ENCODE data around the gene STX8. TPM values are rescaled to one million over a fixed set of nuclear protein-coding genes. Genes with fewer than 3 reads are reported as not detected.

The STX8 gene
- total and polyA plus RNA-seq, 2 donors, result 68.4 to 101 TPM

DNA sequence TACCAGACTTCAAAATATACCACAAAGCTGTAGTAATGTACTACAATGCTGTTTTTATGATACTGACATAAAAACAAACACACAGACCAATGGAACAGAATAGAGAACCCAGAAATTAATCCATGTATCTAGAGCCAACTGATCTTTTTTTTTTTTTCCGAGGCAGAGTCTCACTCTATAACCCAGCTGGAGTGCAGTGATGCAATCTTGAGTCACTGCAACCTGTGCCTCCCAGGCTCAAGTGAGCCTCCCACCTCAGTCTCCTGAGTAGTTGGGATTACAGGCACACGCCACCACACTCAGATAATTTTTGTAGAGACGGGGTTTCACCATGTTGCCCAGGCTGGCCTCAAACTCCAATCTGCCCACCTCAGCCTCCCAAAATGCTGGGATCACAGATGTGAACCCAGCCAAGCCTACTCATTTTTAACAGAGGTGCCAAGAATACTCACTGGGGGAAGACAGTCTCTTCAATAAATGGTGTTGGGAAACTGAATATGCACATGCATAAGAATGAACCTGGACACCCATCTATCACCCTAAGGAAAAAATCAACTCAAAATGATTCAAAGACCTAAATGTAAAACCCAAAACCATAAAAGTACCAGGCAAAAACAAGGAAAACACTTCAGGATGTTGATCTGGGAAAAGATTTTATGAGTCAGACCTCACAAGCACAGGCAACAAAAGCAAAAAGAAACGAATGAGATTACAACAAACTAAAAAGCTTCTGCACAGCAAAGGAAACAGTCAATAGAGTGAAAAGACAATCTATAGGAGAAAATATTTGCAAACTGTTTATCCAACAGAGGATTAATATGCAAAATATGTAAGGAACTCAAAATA, 63.1 kb downstream of the STX8 start:
- DNase-seq (ENCODE audit: extremely low spot score), result no peak
- WGBS, result 72% methylated on average over 4 of the region's 4 CpGs
- H3K4me1 ChIP-seq (ENCODE audit: insufficient read depth), result no peaks in the 10 kb centered on the region
- no peak overlapping the region for H3K27ac ChIP-seq (ENCODE audit: low read depth)
- no peaks in the 10 kb centered on the region for H3K36me3 ChIP-seq (ENCODE audit: insufficient read depth)
- H3K4me3 ChIP-seq (ENCODE audit: low read depth, low read length), result no peak overlapping the region

DNA sequence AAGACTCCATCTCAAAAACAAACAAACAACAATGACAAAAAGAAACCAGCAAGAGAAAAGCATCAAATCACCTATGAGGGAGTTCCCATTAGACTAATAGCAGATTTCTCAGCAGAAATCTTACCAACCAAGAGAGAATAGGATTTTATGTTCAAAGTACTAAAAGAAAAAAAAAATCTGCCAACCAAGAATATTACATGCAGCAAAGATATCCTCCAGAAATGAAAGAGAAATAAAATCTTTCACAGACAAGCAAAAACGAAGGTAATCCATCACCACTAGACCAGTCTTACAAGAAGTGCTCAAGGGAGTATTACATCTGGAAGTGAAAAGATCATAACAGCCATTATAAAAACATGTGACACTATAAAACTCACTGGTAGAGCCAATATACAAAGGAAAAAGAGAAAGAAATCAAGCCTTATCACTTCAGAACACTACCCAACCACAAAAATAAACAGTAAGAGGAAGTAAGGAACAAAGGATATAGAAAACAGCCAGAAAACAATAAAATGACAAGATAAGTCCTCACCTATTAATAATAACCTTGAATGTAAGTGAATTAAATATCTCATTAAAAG, 66.3 kb downstream of the STX8 start:
- no peak overlapping the region for H3K4me3 ChIP-seq (ENCODE audit: low read depth, low read length)
- no peak overlapping the region for H3K27ac ChIP-seq (ENCODE audit: low read depth)
- 91% methylated on average over 1 of the region's 1 CpG for WGBS
- DNase-seq (ENCODE audit: extremely low spot score), result no peak
- no peaks in the 10 kb centered on the region for H3K36me3 ChIP-seq (ENCODE audit: insufficient read depth)
- H3K4me1 ChIP-seq (ENCODE audit: insufficient read depth), result no peaks in the 10 kb centered on the region

DNA sequence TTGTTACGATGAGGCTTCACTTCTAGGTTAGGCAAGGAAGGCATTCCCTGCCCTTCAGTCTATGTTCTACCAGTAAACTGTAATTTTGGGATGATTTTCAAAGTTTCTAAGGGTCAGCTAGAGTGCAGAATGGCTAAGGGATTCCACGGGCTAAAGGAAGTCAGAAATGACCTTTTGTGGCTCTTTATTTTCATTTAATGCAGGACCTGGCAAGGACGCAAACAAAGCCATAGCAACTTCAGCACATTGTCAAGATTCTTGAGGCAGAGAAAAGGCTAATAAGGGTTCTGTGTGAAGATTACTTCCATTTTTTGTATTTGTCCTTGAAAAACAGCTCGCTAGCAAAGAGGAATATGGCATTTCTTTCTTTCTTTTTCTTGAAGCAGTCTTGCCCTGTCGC, 76.6 kb downstream of the STX8 start:
- no peak overlapping the region for H3K27ac ChIP-seq (ENCODE audit: low read depth)
- DNase-seq (ENCODE audit: extremely low spot score), result no peak
- no peaks in the 10 kb centered on the region for H3K4me1 ChIP-seq (ENCODE audit: insufficient read depth)
- no peak overlapping the region for H3K4me3 ChIP-seq (ENCODE audit: low read depth, low read length)
- no peaks in the 10 kb centered on the region for H3K36me3 ChIP-seq (ENCODE audit: insufficient read depth)
- 91% methylated on average over 5 of the region's 5 CpGs for WGBS

DNA sequence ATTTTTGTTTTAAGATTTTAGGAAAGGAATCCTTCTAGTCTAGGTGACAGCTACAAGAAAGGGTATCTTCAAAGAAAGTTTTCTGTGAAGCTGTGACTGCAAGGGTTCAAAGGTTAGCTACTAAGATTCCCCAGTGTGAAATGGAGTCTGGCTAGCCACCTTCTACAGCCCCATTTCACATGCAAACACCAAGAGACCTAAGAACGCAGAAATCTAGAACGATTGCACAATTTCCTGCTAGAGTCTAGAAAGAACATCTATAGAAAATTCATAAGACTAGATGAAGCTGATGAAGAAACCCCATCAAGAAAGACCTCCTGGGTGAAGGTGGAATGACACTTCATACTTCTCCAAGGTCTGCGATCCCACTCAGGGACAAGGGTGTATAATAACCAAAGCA, 77.1 kb downstream of the STX8 start:
- H3K36me3 ChIP-seq (ENCODE audit: insufficient read depth), result no peaks in the 10 kb centered on the region
- no peak overlapping the region for H3K27ac ChIP-seq (ENCODE audit: low read depth)
- no peaks in the 10 kb centered on the region for H3K4me1 ChIP-seq (ENCODE audit: insufficient read depth)
- no peak for DNase-seq (ENCODE audit: extremely low spot score)
- 80% methylated on average over 3 of the region's 3 CpGs for WGBS
- H3K4me3 ChIP-seq (ENCODE audit: low read depth, low read length), result no peak overlapping the region

DNA sequence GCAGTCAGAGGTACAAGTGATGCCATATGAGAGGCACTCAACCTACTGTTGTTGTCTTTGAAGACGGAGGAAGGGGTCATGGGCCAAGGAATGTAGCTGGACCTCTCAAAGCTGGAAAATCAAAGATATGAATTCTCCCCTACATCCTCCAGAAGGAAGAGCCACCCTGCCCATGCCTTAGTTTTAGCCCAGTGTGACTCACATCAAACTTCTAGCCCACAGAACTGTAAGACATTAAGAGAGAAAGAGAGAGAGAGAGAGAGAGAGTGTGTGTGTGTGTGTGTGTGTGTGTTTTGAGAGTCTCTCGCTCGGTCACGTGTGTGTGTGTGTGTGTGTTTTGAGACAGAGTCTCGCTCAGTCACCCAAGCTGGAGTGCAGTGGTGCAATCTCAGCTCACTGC, 87.1 kb downstream of the STX8 start:
- 96% methylated on average over 5 of the region's 5 CpGs for WGBS
- H3K4me1 ChIP-seq (ENCODE audit: insufficient read depth), result no peaks in the 10 kb centered on the region
- DNase-seq (ENCODE audit: extremely low spot score), result no peak
- no peak overlapping the region for H3K27ac ChIP-seq (ENCODE audit: low read depth)
- no peak overlapping the region for H3K4me3 ChIP-seq (ENCODE audit: low read depth, low read length)
- H3K36me3 ChIP-seq (ENCODE audit: insufficient read depth), result no peaks in the 10 kb centered on the region

DNA sequence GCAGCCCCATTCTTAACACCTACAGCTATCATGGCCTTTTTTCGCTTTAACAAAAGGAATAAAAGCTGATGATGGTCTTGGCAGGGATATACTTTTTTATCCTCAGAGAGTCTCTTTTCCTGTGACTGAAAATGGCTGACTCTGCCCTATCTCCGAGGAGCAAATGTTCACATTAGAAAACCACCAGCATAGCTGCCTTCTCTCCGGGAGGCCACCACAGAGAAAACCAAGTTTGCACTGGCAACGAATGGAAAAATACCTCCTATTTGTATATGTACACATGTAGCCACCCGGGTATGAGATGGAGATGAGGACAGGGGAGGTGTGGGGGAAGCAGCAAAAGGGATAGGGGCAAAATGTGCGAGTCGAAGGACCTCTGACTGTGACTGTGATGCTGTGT, 88.2 kb downstream of the STX8 start:
- Histone ChIP-seq H3K36me3 (ENCODE audit: insufficient read depth) (no peaks in the 10 kb centered on the region), H3K4me3 (ENCODE audit: low read depth, low read length) (no peak overlapping the region), H3K27ac (ENCODE audit: low read depth) (no peak overlapping the region), H3K4me1 (ENCODE audit: insufficient read depth) (no peaks in the 10 kb centered on the region)
- WGBS, result 87% methylated on average over 7 of the region's 7 CpGs
- DNase-seq (ENCODE audit: extremely low spot score), result no peak

DNA sequence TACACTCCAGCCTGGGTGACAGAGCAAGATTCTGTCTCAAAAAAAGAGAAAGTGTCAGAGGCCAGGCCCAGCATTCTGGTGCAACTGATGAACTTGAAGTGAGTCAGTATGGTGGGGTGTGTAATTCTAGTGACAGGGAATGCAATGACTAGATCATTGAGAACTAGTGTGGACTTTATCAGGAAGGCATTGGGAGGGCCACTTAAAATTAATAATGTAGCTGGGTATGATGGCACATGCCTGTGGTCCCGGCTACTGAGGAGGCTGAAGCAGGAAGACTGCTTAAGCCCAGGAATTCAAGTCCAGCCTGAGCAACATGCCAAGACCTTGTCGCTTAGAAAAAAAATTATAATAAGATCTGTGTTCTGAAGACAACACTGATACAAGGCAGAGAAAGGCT, 90.8 kb downstream of the STX8 start:
- no peak overlapping the region for H3K27ac ChIP-seq (ENCODE audit: low read depth)
- H3K36me3 ChIP-seq (ENCODE audit: insufficient read depth), result no peaks in the 10 kb centered on the region
- H3K4me3 ChIP-seq (ENCODE audit: low read depth, low read length), result no peak overlapping the region
- DNase-seq (ENCODE audit: extremely low spot score), result no peak
- 78% methylated on average over 2 of the region's 2 CpGs for WGBS
- H3K4me1 ChIP-seq (ENCODE audit: insufficient read depth), result no peaks in the 10 kb centered on the region

DNA sequence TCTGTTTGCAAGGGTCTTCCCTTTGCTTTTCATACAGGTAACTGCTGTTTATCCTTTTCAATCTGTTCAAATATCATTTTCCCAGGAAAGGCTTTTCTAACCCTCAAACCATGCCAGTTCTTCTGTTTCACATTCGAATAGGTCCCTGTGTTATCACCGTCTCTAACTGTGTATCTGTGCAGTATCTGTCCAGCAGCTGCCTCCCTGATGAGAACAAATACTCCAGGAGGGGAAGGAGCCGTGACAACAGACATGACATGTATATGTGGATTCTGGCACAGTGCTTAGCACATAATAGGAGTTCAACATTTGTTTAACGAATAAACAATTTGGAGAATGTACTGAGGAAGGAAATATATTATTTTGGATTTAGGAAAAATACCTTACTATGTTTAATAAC, 95.7 kb downstream of the STX8 start:
- no peak overlapping the region for H3K27ac ChIP-seq (ENCODE audit: low read depth)
- no peaks in the 10 kb centered on the region for H3K4me1 ChIP-seq (ENCODE audit: insufficient read depth)
- H3K36me3 ChIP-seq (ENCODE audit: insufficient read depth), result no peaks in the 10 kb centered on the region
- DNase-seq (ENCODE audit: extremely low spot score), result no peak
- 52% methylated on average over 4 of the region's 4 CpGs for WGBS
- no peak overlapping the region for H3K4me3 ChIP-seq (ENCODE audit: low read depth, low read length)

DNA sequence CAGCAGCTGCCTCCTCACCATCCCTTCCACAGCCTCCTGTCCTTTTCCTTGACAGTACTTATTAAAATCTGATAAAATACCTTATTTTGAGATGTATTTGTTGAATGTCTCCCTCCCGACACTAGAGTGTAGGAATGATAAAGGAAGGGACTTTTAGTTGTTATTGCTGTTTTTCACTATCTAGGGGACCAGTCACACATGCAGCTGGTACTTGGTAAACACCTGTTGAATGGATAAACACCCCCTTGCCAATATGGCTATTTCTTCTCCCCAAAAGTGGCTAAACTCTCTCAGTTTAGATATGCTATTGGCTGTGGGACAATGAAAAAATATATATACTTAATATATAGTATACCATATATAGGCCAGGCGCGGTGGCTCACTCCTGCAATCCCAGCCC, 96.7 kb downstream of the STX8 start:
- Histone ChIP-seq H3K36me3 (ENCODE audit: insufficient read depth) (no peaks in the 10 kb centered on the region), H3K4me1 (ENCODE audit: insufficient read depth) (no peaks in the 10 kb centered on the region), H3K4me3 (ENCODE audit: low read depth, low read length) (no peak overlapping the region), H3K27ac (ENCODE audit: low read depth) (no peak overlapping the region)
- whole genome bisulfite sequencing, result 97% methylated on average over 3 of the region's 3 CpGs
- DNase-seq (ENCODE audit: extremely low spot score), result no peak

DNA sequence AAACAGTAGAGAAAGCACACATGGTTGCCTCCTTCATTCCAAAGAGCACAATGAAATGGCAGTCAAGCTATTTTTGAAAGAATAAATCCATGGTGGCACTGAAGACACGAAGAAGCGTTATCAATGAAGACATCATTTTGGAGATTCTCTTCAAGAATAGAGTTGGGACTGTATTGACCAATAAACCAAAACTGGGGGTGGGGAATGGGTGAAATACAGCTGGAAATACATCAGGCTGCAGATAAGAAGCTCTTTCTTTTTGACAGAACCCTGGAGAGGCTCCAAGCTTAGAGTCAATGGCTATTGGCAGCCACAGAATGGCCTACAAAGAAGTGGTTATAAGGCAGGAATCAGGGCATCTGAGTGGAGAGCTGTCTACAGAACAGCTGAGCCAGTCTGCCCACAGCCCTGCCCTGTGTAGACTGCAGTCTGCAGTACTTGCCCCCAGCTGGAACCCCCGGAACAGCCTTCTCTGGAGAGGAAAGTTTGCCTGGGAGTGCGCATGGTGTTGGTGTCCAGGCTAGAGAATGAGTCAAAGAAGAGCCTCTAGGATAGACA, 100.4 kb downstream of the STX8 start:
- no peak for DNase-seq (ENCODE audit: extremely low spot score)

DNA sequence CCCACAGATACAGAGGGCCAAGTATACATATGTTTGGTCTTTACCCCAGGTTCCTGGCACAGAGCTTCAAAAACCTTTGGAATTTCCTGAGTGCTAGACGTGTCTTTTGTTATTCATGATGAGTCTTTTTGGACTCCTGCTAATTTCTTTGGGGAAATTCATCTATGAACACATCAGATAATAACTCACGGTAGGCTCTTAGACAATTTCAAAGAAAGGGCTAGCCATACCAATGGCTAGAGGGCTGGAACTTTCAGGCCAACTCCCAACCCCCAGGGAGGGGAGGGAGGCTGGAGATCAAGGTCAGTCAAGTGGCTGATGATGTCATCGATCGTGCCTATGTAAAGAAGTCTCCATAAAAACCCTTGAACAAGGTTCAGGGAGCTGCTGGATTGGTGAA, 101.9 kb downstream of the STX8 start:
- Histone ChIP-seq H3K4me3 (ENCODE audit: low read depth, low read length) (no peak overlapping the region), H3K36me3 (ENCODE audit: insufficient read depth) (no peaks in the 10 kb centered on the region), H3K4me1 (ENCODE audit: insufficient read depth) (no peaks in the 10 kb centered on the region), H3K27ac (ENCODE audit: low read depth) (no peak overlapping the region)
- DNase-seq (ENCODE audit: extremely low spot score), result no peak
- 79% methylated on average over 4 of the region's 4 CpGs for whole genome bisulfite sequencing

More for the DNA sequence above, 100.4 kb downstream of the STX8 start:
- Histone ChIP-seq H3K36me3 (ENCODE audit: insufficient read depth) (no peaks in the 10 kb centered on the region), H3K4me3 (ENCODE audit: low read depth, low read length) (no peak overlapping the region), H3K27ac (ENCODE audit: low read depth) (no peak overlapping the region), H3K4me1 (ENCODE audit: insufficient read depth) (no peaks in the 10 kb centered on the region)
- 88% methylated on average over 4 of the region's 4 CpGs for WGBS

DNA sequence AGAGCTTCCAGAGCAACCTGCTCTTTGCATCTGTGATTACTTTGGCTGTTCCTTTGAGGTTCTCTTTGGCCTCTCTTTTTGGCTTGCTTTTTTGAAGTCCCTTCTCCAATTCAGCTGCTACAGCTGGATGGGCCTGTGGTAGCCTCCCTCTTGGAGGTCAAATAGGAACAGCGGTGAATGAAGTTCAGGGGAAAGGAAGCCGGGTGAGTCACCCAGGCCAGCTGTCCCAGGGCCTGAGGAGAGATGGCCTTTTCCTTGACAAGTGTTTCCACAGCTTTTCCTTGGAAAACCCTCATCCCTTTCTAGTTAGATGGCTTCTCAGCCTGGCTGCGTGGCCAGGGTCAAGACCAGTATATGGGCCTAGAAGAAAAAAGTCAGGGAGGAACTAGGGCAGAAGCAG, 103.1 kb downstream of the STX8 start:
- no peaks in the 10 kb centered on the region for H3K4me1 ChIP-seq (ENCODE audit: insufficient read depth)
- H3K36me3 ChIP-seq (ENCODE audit: insufficient read depth), result no peaks in the 10 kb centered on the region
- no peak overlapping the region for H3K27ac ChIP-seq (ENCODE audit: low read depth)
- WGBS, result 87% methylated on average over 3 of the region's 3 CpGs
- DNase-seq (ENCODE audit: extremely low spot score), result no peak
- no peak overlapping the region for H3K4me3 ChIP-seq (ENCODE audit: low read depth, low read length)

DNA sequence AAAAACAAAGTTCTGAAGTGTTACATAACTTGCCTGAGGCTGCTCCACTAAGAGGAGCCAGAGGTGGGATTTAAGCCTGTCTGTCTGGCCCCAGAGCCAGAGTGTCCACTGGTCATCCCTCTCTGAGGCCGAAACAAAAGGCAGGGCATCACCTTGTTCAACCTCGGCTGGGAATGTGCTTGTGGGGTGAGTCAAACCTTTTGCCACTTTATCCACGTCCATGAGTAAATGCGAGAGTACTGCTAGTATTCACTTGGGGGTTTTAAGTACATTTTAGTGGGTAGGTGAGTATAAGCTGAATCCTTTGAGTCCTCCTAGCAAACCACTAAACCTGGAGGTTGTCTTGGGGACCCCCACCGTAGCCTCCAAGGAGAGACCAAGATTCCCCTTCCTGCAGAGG, 103.5 kb downstream of the STX8 start:
- DNase-seq (ENCODE audit: extremely low spot score), result no peak
- Histone ChIP-seq H3K4me1 (ENCODE audit: insufficient read depth) (no peaks in the 10 kb centered on the region), H3K36me3 (ENCODE audit: insufficient read depth) (no peaks in the 10 kb centered on the region), H3K4me3 (ENCODE audit: low read depth, low read length) (no peak overlapping the region), H3K27ac (ENCODE audit: low read depth) (no peak overlapping the region)
- 97% methylated on average over 5 of the region's 5 CpGs for WGBS

DNA sequence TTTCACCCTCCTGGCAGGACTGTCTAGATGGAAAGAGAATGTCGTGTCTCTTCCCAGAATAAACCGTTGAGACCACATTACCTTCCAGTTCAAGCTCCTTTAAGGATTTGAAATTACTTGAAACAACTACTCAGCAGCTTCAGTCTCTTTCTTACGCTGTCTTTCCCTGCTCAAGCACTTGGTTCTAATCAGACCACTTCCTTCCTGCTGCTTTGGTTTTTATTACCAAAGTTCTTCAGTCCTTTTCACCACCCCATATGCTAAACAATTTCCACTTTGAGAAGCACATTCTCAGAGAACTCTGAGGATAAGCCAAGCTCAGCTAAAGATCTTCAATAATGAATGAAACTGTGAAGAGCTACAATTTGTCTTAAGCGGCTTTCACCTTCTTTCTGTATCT, 105.4 kb downstream of the STX8 start:
- H3K36me3 ChIP-seq (ENCODE audit: insufficient read depth), result no peaks in the 10 kb centered on the region
- no peaks in the 10 kb centered on the region for H3K4me1 ChIP-seq (ENCODE audit: insufficient read depth)
- WGBS, result 49% methylated on average over 4 of the region's 4 CpGs
- H3K27ac ChIP-seq (ENCODE audit: low read depth), result no peak overlapping the region
- no peak overlapping the region for H3K4me3 ChIP-seq (ENCODE audit: low read depth, low read length)
- DNase-seq (ENCODE audit: extremely low spot score), result no peak

Data from urinary bladder (tissue), 4 donors.